Measurements from ENCODE around the gene KRTAP4-16.
"Not testable (repeated sequence)": the region's sequence is repeated elsewhere in the genome, so short reads cannot be mapped to it uniquely, and the experiment has no call there.

The KRTAP4-16 gene

GRCh38 chr17:41064301-41064700 is 37.7 kb downstream of the KRTAP4-16 start:
- Histone ChIP-seq H3K4me2 (no peak overlapping the region), H3K36me3 (ENCODE audit: insufficient read depth) (no peaks in the 10 kb centered on the region), H4K20me1 (ENCODE audit: insufficient read depth) (no peaks in the 10 kb centered on the region), H3K4me3 (IDR thresholded peaks at IDR 0.05; ENCODE audit: insufficient read depth, low read depth, low read length) (no peak overlapping the region), H3K79me2 (ENCODE audit: insufficient read depth, low read depth) (no peaks in the 10 kb centered on the region), H3K27ac (no peak overlapping the region), H3K27me3 (ENCODE audit: insufficient read depth, low read depth) (no peaks in the 10 kb centered on the region), H2AFZ (ENCODE audit: low read depth) (no peak overlapping the region), H3K4me1 (ENCODE audit: low read depth, poor library complexity, severe bottlenecking) (no peaks in the 10 kb centered on the region), H3K9ac (no peak overlapping the region)
- TF ChIP-seq CTCF (conservative IDR thresholded peaks at IDR 0.05; ENCODE audit: low read depth, low read length): no peak

- Histone ChIP-seq H3K27ac (no peak overlapping the region), H3K79me2 (ENCODE audit: insufficient read depth, low read depth) (no peaks in the 10 kb centered on the region), H3K9ac (no peak overlapping the region), H2AFZ (ENCODE audit: low read depth) (no peak overlapping the region), H3K27me3 (ENCODE audit: insufficient read depth, low read depth) (no peaks in the 10 kb centered on the region), H3K36me3 (ENCODE audit: insufficient read depth) (no peaks in the 10 kb centered on the region), H3K4me2 (no peak overlapping the region), H3K4me1 (ENCODE audit: low read depth, poor library complexity, severe bottlenecking) (no peaks in the 10 kb centered on the region), H3K4me3 (IDR thresholded peaks at IDR 0.05; ENCODE audit: insufficient read depth, low read depth, low read length) (no peak overlapping the region), H4K20me1 (ENCODE audit: insufficient read depth) (no peaks in the 10 kb centered on the region)
- TF ChIP-seq CTCF (conservative IDR thresholded peaks at IDR 0.05; ENCODE audit: low read depth, low read length): no peak
These were observed 38.6 kb downstream of the KRTAP4-16 start for GRCh38 chr17:41063449-41063848.

- Histone ChIP-seq H3K27me3 (ENCODE audit: insufficient read depth, low read depth) (no peaks in the 10 kb centered on the region), H4K20me1 (ENCODE audit: insufficient read depth) (no peaks in the 10 kb centered on the region), H3K27ac (no peak overlapping the region), H3K4me3 (IDR thresholded peaks at IDR 0.05; ENCODE audit: insufficient read depth, low read depth, low read length) (no peak overlapping the region), H3K36me3 (ENCODE audit: insufficient read depth) (no peaks in the 10 kb centered on the region), H2AFZ (ENCODE audit: low read depth) (no peak overlapping the region), H3K9ac (no peak overlapping the region), H3K4me1 (ENCODE audit: low read depth, poor library complexity, severe bottlenecking) (no peaks in the 10 kb centered on the region), H3K4me2 (no peak overlapping the region), H3K79me2 (ENCODE audit: insufficient read depth, low read depth) (no peaks in the 10 kb centered on the region)
- TF ChIP-seq CTCF (conservative IDR thresholded peaks at IDR 0.05; ENCODE audit: low read depth, low read length): no peak
These were observed 40.0 kb downstream of the KRTAP4-16 start for GRCh38 chr17:41061964-41062363.

GRCh38 chr17:41060052-41060604 is 41.9 kb downstream of the KRTAP4-16 start, which contains the start of gene KRTAP2-3:
Gene KRTAP2-3 (minus strand): TSS chr17:41060114. CDS start chr17:41060050, 64 bp downstream.
- Histone ChIP-seq H3K9ac (no peak within 1 kb of the TSS), H4K20me1 (ENCODE audit: insufficient read depth) (no peaks in the 10 kb centered on the region), H3K4me3 (IDR thresholded peaks at IDR 0.05; ENCODE audit: insufficient read depth, low read depth, low read length) (no peak within 1 kb of the TSS), H3K36me3 (ENCODE audit: insufficient read depth) (no peaks in the 10 kb centered on the region), H3K4me2 (no peak within 1 kb of the TSS), H3K79me2 (ENCODE audit: insufficient read depth, low read depth) (no peaks in the 10 kb centered on the region), H3K27me3 (ENCODE audit: insufficient read depth, low read depth) (no peaks in the 10 kb centered on the region), H3K27ac (no peak within 1 kb of the TSS), H3K4me1 (ENCODE audit: low read depth, poor library complexity, severe bottlenecking) (no peaks in the 10 kb centered on the region), H2AFZ (ENCODE audit: low read depth) (no peak within 1 kb of the TSS)
- no peak for TF ChIP-seq CTCF (conservative IDR thresholded peaks at IDR 0.05; ENCODE audit: low read depth, low read length)

- H3K79me2 ChIP-seq (ENCODE audit: insufficient read depth, low read depth); H3K4me2 ChIP-seq; H2AFZ ChIP-seq (ENCODE audit: low read depth); H4K20me1 ChIP-seq (ENCODE audit: insufficient read depth); H3K27ac ChIP-seq; H3K9ac ChIP-seq; H3K36me3 ChIP-seq (ENCODE audit: insufficient read depth); H3K27me3 ChIP-seq (ENCODE audit: insufficient read depth, low read depth); H3K4me1 ChIP-seq (ENCODE audit: low read depth, poor library complexity, severe bottlenecking); H3K4me3 ChIP-seq (IDR thresholded peaks at IDR 0.05; ENCODE audit: insufficient read depth, low read depth, low read length): not testable (repeated sequence)
These were observed 42.5 kb downstream of the KRTAP4-16 start for GRCh38 chr17:41059276-41060051.
